NCI-H2227 treated with DMSO at 0.1 percent for 48 hours (cell line): ENCODE measurements around the gene ALG1L2.
"Not testable (repeated sequence)": the region's sequence is repeated elsewhere in the genome, so short reads cannot be mapped to it uniquely, and the experiment has no call there.

ENCODE experiments used
- DNase-seq: peaks from one replicate; lab custom pipeline; 2025; lab: John Stamatoyannopoulos, UW

ALG1L2 gene

DNA sequence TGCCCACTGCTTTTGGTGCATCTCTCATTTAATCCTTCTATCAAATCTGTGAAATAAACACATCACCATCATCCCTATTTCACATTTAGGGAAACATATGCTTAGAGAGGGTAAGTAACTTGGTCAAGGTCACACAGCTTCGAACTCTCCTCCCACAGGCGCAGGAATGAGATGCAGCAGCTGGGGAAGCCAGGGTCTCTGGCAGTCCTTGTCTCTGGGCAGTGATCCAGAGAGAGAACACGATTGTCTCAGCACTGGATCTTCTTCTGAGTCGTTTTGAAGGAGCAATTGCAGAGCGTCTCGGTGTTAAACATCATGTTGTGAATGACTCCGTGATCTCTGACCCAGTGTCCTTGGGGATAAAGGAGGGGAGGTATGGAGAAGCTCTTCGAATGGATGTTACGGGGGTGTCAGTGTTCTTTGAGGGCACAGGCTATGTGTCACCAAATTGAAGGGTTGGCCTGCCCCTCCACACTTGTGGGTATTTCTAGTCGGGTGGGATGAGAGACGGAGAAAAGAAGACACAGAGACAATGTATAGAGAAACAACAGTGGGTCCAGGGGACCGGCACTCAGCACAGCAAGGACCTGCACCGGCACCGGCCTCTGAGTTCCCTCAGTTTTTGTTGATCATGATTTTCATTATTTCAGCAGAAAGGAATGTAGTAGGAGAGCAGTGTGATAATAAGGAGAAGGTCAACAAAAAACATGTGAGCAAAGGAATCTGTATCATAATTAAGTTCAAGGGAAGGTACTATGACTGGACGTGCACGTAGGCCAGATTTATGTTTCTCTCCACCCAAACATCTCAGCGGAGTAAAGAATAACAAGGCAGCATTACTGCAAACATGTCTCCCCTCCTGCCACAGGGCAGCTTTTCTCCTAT is 41.5 kb downstream of the ALG1L2 start:
- not testable (repeated sequence) for DNase-seq

DNA sequence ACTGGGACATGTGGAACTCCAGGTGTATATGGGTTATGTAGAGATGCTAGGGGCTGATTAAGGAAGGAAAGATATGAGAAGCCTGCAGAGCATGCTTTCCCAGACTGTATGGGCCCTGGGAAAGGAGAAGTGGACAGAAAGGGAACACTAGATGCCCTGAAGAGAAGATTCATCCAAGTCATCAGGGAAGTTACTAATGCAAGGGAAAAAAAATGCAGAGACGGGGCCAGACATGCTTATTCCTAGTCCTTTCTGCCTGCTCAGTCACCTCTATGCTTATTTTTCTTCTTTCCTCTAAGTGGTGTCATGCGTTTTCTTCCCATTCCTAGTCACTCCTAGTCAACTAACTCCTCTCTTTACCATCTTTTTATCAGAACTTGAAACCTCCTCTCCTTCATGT is 43.8 kb downstream of the ALG1L2 start:
- not testable (repeated sequence) for DNase-seq

DNA sequence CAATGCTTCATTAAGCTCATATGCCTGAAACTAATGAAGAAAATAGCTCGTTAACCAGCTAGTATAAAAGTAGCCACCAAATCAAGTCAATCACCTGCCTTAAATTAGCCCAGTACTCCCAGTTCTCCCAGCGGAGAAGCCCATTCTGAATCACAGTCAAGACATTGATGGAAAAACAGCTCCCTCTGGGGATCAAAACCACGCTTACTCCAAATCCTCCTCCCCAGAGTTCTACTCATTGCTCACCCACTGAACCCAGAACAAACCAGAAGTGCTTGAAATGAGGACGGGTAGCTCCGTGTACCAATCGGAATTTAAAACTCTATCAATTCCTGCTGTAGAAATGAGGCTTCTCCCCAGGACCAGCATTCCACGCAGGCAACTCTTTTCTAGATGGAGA is 54.7 kb downstream of the ALG1L2 start:
- DNase-seq = not testable (repeated sequence)

DNA sequence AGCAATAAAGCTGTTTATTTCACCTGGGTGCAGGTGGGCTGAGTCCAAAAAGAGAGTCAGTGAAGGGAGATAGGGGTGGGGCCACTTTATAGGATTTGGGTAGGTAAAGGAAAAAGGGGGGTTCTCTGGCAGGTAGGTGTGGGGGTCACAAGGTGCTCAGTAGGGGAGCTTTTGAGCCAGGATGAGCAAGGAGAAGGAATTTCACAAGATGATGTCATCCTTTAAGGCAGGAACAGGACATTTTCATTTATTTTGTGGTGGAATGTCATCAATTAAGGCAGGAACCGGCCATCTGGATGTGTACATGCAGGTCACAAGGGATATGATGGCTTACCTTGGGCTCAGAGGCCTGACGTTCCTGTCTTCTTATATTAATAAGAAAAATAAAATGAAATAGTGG is 56.1 kb downstream of the ALG1L2 start:
- DNase-seq = not testable (repeated sequence)

DNA sequence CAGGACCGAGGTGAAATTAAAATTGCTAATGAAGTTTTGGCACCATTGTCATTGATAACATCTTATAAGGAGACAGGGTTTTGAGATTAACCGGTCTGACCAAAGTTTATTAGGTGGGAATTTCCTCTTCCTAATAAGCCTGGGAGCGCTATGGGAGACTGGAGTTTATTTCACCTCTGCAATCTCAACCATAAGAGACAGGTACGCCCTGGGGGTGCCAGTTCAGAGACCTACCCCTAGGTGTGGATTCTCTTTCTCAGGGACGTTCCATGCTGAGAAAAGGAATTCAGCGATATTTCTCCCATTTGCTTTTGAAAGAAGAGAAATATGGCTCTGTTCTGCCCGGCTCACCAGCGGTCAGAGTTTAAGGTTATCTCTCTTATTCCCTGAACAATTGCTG is 57.4 kb downstream of the ALG1L2 start:
- DNase-seq = not testable (repeated sequence)

DNA sequence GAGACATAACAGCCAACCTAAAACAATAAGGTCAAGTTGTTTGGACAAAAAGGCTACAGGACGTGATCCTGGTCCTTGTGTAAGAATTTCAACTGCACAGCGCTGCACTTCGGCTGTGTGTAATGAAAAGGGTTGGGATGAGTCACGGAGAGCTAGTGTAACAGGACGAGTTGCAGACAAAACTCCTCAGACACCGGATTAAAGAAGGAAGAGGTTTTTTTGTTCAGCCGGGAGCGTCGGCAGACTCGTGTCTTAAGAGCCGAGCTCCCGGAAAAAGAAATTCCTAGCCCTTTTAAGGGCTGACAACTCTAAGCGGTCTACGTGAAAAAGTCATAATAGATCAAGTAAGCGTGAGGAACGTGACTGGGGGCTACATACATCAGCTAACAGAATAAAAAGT is 59.1 kb downstream of the ALG1L2 start:
- DNase-seq = not testable (repeated sequence)

DNA sequence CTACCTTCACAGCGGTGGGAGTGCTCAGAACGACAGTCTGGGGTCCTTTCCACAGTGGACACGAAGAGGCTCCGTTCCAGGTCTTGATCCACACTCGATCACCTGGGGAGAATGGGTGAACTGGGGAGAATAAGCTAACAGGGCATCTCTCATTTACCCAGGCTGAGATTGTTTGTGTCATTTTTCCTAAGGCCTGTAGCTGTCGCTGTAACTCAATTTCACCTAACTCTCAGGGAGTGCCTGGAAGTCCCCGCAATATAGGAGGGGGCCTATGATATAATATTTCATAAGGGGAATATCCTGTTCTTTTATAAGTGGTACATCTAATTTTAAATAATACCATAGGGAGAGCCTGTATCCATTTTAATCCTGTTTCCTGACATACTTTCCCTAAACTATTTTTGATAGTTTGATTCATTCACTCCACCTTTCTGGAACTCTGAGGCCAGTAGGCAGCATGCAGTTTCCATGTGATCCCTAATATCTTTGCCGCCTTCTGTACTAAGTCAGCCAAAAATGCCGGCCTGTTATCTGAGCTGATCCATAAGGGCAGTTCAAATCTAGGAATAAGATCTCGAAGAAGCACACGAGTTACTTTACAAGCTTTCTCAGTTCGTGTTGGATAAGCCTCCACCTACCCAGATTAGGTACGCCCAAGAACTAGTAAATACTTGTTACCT is 62.2 kb downstream of the ALG1L2 start:
- DNase-seq = not testable (repeated sequence)

DNA sequence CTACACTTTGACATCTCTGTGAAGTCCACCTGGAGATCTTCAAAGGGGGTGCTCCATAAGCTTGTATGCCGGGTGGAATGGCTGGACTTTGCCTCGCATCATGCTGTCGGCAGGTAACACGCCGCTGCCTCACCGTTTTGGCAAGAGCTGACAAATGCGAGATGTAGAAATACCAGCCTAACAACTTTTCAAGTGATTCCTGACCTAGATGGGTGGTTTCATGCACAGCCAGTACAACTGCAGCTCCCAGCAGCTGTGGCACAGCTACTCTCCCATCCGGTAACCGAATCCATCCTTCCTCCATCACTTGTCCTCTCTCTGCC is 62.7 kb downstream of the ALG1L2 start:
- not testable (repeated sequence) for DNase-seq

DNA sequence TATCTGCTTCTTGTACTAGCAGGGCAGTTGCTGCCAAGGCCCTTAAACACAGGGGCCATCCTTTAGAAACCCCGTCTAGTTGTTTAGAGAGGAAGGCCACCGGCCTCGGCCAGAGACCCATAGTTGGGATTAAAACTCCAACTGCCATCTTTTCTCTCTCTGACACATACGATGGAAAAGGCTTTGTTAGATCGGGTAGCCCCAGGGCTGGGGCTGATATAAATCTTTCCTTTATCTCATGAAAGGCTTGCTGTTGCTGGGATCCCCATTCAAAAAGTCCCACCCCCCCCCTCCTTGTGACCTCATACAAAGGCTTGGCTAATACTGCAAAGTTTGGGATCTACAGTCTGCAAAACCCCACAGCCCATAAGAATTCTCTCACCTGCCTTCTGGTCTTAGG is 63.8 kb downstream of the ALG1L2 start:
- DNase-seq = not testable (repeated sequence)

DNA sequence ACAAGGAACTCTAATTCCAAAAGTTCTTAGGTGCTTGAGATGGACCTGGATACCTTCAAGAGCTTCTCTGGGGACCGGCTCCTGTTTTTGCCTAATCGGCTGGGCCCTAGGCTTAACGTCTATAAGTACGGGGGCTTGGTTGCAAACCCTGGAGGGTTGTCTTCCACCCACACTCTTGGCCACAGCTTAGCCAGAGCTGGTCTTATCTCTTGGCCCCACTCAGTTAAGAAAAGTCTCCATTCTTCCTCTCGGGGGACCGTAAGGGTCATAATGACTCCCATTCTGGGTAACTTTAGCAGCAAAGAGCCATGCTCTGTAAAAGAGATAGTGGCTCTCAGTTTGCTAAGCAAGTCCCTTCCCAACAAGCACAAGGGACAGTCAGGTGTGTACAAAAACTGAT is 64.8 kb downstream of the ALG1L2 start:
- not testable (repeated sequence) for DNase-seq
